Measurements from ENCODE around the gene SCRT2. TPM values are rescaled to one million over a fixed set of nuclear protein-coding genes. Genes with fewer than 3 reads are reported as not detected.

SCRT2 gene
- total and polyA plus RNA-seq, 4 donors = not detected

DNA sequence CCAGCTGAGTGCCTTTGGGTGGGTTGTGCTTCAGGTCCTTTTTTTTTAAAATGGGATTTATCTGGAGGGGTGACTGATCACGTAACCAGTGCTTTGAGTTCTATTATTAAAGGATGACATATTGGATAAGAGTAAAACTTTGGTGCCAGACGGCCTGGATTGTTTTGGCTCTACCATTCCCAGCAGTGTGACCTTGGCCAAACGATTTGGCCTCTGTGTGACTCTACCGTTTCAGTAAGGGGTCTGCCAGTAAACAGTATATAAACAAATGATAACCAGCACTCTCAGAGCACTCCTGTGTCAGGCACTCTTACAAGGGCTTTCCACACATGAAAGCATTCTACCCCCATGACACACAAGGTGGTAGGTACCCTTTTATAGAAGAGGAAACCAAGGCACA, 8.7 kb downstream of the SCRT2 start:
- TF ChIP-seq GABPA (IDR thresholded peaks at IDR 0.05 in 1 of 2, conservative IDR thresholded peaks at IDR 0.05 in 1 of 2) = no peak
- TF ChIP-seq HNF4A (conservative IDR thresholded peaks at IDR 0.05) = no peak
- TF ChIP-seq, protein P1, sequence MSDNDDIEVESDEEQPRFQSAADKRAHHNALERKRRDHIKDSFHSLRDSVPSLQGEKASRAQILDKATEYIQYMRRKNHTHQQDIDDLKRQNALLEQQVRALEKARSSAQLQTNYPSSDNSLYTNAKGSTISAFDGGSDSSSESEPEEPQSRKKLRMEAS (IDR thresholded peaks at IDR 0.05) = no peak
- TF ChIP-seq NR2F2 (IDR thresholded peaks at IDR 0.05) = no peak
- TF ChIP-seq RAD21 (IDR thresholded peaks at IDR 0.05) = no peak
- TF ChIP-seq, protein P2, sequence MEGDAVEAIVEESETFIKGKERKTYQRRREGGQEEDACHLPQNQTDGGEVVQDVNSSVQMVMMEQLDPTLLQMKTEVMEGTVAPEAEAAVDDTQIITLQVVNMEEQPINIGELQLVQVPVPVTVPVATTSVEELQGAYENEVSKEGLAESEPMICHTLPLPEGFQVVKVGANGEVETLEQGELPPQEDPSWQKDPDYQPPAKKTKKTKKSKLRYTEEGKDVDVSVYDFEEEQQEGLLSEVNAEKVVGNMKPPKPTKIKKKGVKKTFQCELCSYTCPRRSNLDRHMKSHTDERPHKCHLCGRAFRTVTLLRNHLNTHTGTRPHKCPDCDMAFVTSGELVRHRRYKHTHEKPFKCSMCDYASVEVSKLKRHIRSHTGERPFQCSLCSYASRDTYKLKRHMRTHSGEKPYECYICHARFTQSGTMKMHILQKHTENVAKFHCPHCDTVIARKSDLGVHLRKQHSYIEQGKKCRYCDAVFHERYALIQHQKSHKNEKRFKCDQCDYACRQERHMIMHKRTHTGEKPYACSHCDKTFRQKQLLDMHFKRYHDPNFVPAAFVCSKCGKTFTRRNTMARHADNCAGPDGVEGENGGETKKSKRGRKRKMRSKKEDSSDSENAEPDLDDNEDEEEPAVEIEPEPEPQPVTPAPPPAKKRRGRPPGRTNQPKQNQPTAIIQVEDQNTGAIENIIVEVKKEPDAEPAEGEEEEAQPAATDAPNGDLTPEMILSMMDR (IDR thresholded peaks at IDR 0.05; ENCODE audit: low read depth, low read length, missing input control) = no peak
- TF ChIP-seq FOXA1 (IDR thresholded peaks at IDR 0.05) = no peak
- no peak for TF ChIP-seq SP1 (IDR thresholded peaks at IDR 0.05)
- WGBS = 35% methylated on average over 4 of the region's 4 CpGs
- no peak overlapping the region for H3K9ac ChIP-seq (ENCODE audit: low read depth in 1 of 2, low read length in 2 of 2)
- no peaks in the 10 kb centered on the region for H3K36me3 ChIP-seq (ENCODE audit: control insufficient read depth in 4 of 4, insufficient read depth in 3 of 4, low read depth in 1 of 4, low read length in 3 of 4)
- no peaks in the 10 kb centered on the region for H3K9me3 ChIP-seq (ENCODE audit: control insufficient read depth in 4 of 4, low read length in 3 of 4)
- peaks cover 0 to 9% (median 1%) of the 10 kb centered on the region in 4 donors for H3K4me1 ChIP-seq (ENCODE audit: control insufficient read depth in 4 of 4, insufficient read depth in 4 of 4, low read length in 3 of 4)
- H3K27me3 ChIP-seq (ENCODE audit: control insufficient read depth in 4 of 4, insufficient read depth in 4 of 4, low read length in 3 of 4) = peaks cover 7 to 26% (median 13%) of the 10 kb centered on the region in 4 donors
- H3K27ac ChIP-seq (ENCODE audit: low read depth in 1 of 2, low read length in 2 of 2) = no peak overlapping the region
- H3K4me3 ChIP-seq (ENCODE audit: low read depth in 1 of 3, low read length in 3 of 3) = no peak overlapping the region
- no peak for DNase-seq (ENCODE audit: low spot score)

GRCh38 chr20:665276-665675, 10.3 kb downstream of the SCRT2 start:
- Histone ChIP-seq H3K36me3 (ENCODE audit: control insufficient read depth in 4 of 4, insufficient read depth in 3 of 4, low read depth in 1 of 4, low read length in 3 of 4) (no peaks in the 10 kb centered on the region), H3K9me3 (ENCODE audit: control insufficient read depth in 4 of 4, low read length in 3 of 4) (no peaks in the 10 kb centered on the region), H3K27ac (ENCODE audit: low read depth in 1 of 2, low read length in 2 of 2) (no peak overlapping the region), H3K27me3 (ENCODE audit: control insufficient read depth in 4 of 4, insufficient read depth in 4 of 4, low read length in 3 of 4) (peaks cover 10 to 26% (median 13%) of the 10 kb centered on the region in 4 donors), H3K4me3 (ENCODE audit: low read depth in 1 of 3, low read length in 3 of 3) (no peak overlapping the region), H3K4me1 (ENCODE audit: control insufficient read depth in 4 of 4, insufficient read depth in 4 of 4, low read length in 3 of 4) (peaks cover 0 to 9% (median 1%) of the 10 kb centered on the region in 4 donors), H3K9ac (ENCODE audit: low read depth in 1 of 2, low read length in 2 of 2) (no peak overlapping the region)
- TF ChIP-seq, protein P3, sequence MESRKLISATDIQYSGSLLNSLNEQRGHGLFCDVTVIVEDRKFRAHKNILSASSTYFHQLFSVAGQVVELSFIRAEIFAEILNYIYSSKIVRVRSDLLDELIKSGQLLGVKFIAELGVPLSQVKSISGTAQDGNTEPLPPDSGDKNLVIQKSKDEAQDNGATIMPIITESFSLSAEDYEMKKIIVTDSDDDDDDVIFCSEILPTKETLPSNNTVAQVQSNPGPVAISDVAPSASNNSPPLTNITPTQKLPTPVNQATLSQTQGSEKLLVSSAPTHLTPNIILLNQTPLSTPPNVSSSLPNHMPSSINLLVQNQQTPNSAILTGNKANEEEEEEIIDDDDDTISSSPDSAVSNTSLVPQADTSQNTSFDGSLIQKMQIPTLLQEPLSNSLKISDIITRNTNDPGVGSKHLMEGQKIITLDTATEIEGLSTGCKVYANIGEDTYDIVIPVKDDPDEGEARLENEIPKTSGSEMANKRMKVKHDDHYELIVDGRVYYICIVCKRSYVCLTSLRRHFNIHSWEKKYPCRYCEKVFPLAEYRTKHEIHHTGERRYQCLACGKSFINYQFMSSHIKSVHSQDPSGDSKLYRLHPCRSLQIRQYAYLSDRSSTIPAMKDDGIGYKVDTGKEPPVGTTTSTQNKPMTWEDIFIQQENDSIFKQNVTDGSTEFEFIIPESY (IDR thresholded peaks at IDR 0.05) = no peak
- no peak for TF ChIP-seq SP1 (IDR thresholded peaks at IDR 0.05)
- no peak for TF ChIP-seq RAD21 (IDR thresholded peaks at IDR 0.05)
- no peak for TF ChIP-seq GABPA (IDR thresholded peaks at IDR 0.05 in 1 of 2, conservative IDR thresholded peaks at IDR 0.05 in 1 of 2)
- TF ChIP-seq, protein P1 (IDR thresholded peaks at IDR 0.05) = no peak
- TF ChIP-seq, protein P2 (IDR thresholded peaks at IDR 0.05; ENCODE audit: low read depth, low read length, missing input control) = no peak
- no peak for TF ChIP-seq HNF4A (conservative IDR thresholded peaks at IDR 0.05)
- TF ChIP-seq FOXA2 (IDR thresholded peaks at IDR 0.05) = no peak
- no peak for TF ChIP-seq JUND (IDR thresholded peaks at IDR 0.05)
- no peak for TF ChIP-seq EGR1 (IDR thresholded peaks at IDR 0.05; ENCODE audit: low read depth in 2 of 2)
- TF ChIP-seq HNF4G (IDR thresholded peaks at IDR 0.05) = no peak
- no peak for TF ChIP-seq ATF3 (IDR thresholded peaks at IDR 0.05)
- TF ChIP-seq RXRA (IDR thresholded peaks at IDR 0.05) = no peak
- no peak for TF ChIP-seq TAF1 (conservative IDR thresholded peaks at IDR 0.05)
- DNase-seq (ENCODE audit: low spot score) = no peak
- 33% methylated on average over 6 of the region's 6 CpGs for WGBS

Data from liver (tissue), 9 donors.